Right lobe of liver (tissue), 4 donors: ENCODE results near the gene SCN3B.

ENCODE experiments used
- CTCF ChIP-seq, 4 donors: fragments of 200-600 bp in 3 of 4; fragments of 450-650 bp in 1 of 4; IDR thresholded peaks; one replicate each; pipeline versions ENCODE4 v1.5.1 to v1.8.0; 2016 to 2022; ENCODE audit warnings: antibody characterized with exemption in 4 of 4, mild to moderate bottlenecking in 2 of 4
- POLR2A ChIP-seq: fragments of 450-650 bp; IDR thresholded peaks from one replicate; pipeline ENCODE4 v1.6.1; 2017; ENCODE audit warnings: antibody characterized with exemption, mild to moderate bottlenecking
- donor health status: DM: no; HTN: no; CAD: no.
- donor health status: DM: no; HTN: no; CAD: no.
- donor health status: DM: no; HTN: yes; CAD: no.

GRCh38 chr11:123590296-123590912 is 64.0 kb downstream of the SCN3B start:
- peak; percentile 21 for TF ChIP-seq POLR2A
- TF ChIP-seq CTCF (IDR thresholded peaks at IDR 0.05), result no peak
